Measurements from ENCODE around the gene NUBP1.
"Not testable (repeated sequence)": the region's sequence is repeated elsewhere in the genome, so short reads cannot be mapped to it uniquely, and the experiment has no call there.

NUBP1 gene

GRCh38 chr16:10743610-10744369, at the start of gene NUBP1:
Gene NUBP1, plus strand, starts transcription at chr16:10743842. Its CDS starts 22 bp downstream, at chr16:10743864.
- peak; percentile 99 for DNase-seq

- no peak for DNase-seq
These were observed 49.8 kb upstream of the NUBP1 start for GRCh38 chr16:10693889-10694288.

DNA sequence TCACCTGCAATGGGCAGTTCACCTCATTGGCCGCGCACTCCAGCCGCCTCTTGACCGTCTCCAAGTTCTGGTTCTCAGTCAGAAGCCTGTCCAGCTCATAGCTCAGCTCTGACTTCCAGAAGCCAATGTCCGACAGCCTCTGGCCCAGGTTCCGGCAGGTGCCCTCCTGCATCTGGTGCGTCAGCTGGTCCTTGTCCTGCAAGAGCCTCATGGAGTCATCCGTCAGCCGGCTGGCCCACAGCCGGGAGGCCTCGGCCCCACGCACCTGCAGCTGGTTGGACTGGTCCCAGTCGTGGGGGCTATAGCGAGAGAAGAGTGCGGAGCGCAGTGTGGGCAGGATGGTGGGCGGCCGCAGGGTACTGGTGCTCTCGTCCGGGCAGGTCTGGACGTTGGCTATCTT, 49.3 kb upstream of the NUBP1 start:
- no peak for DNase-seq

DNA sequence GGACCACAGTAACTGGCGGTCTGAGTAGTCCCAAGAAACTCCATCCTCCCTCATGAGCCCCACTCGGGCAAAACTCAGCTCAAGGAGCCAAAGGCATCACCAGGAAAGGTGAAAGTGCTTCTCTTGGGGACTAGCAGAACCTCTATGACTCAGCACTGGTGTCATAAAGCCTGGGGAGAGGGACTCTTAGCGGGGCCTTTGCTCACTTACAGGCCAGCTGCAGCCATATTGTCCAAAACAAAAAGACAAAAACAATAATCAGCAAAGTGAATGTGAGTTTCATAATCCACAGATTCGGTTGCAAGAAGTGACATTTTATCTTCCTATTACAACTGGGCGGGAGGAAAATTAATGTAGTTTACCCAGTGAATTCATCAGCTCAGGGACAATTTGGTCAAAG, 48.8 kb upstream of the NUBP1 start, which contains the start of gene TEKT5:
Gene TEKT5 (minus strand): TSS at position 101 of the 400 bp plus-strand sequence. CDS start 57 bp downstream, at position 44.
- no peak for DNase-seq

DNA sequence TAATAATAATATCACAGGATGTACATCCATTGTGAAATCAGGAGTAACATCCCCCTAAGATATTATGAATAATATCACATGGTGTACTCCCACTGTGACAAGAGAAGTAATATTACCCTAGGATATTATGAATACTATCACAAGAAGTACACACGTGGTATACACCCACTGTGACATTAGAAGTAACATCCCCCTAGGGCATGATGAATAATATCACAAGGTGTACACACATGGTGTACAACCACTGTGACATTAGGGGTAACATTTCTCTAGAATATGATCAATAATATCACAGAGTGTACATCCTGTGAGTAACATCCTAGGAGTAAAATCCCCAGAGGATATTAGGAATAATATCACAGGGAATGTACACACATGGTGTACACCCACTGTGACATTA, 43.9 kb upstream of the NUBP1 start:
- DNase-seq = no peak

- no peak for DNase-seq
These were observed 34.7 kb upstream of the NUBP1 start for GRCh38 chr16:10708969-10709368.

GRCh38 chr16:10728003-10728887, 15.4 kb upstream of the NUBP1 start:
- DNase-seq = no peak

GRCh38 chr16:10729104-10730048, 14.3 kb upstream of the NUBP1 start:
- DNase-seq = no peak

DNA sequence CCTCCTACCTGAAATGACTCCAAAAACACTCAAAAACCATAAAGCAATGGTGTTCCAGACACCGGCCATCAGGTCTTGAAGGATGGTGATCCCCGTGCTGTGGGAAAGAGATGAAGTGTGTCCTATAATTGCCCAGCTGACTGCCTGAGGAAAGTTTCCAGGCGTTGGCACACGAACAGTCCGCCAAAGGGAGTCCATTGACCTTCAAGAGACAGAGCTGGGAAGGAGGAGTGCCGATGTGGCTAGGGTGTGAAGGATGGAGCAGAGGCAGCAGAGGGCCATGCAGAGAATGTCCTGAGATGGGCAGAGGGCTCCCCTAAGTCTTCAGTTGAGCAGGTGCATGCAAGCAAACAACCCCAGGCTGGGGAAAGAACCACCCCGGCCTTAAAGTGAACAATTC, 11.9 kb upstream of the NUBP1 start:
- no peak for DNase-seq

- DNase-seq = peak; percentile 76 to 86
These were observed 6.5 kb upstream of the NUBP1 start for GRCh38 chr16:10737068-10737625.

DNA sequence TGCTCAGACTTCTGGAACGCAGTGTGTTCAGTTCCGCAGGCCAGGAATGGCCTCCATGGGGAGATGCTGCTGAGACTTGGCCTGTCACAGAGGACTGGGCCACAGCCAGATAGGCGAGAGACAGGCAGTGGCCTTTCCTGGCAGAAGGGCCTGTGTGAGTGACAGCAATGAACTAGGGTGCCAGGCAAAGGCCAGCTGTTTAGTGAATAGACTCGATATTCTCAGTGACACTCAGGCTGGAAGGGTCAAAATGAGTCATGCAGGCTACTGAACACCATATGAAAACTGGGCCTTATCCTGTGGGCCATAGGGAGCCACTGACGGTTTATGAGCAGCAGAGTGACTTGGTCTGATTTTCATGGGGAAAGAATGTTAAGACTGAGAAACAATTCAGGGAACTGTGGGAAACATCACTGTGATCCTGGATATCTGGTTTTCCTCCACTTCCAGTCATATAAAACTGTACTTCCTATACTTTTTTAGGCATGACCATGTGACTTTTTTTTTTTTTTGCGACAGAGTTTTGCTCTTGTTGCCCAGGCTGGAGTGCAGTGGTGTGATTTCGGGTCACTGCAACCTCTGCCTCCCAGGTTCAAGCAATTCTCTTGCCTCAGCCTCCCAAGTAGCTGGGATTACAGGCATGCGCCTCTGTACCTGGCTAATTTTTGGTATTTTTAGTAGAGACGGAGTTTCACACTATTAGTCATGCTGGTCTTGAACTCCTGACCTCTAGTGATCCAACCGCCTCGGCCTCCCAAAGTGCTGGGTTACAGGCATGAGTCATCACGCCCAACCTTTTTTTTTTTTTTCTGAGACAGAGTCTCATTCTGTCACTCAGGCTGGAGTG, 5.2 kb upstream of the NUBP1 start:
- peak; percentile 43 to 54 for DNase-seq

- no peak for DNase-seq
These were observed 3.4 kb upstream of the NUBP1 start for GRCh38 chr16:10740000-10740844.

- DNase-seq = no peak
These were observed 2.8 kb upstream of the NUBP1 start for GRCh38 chr16:10740845-10741208.

DNA sequence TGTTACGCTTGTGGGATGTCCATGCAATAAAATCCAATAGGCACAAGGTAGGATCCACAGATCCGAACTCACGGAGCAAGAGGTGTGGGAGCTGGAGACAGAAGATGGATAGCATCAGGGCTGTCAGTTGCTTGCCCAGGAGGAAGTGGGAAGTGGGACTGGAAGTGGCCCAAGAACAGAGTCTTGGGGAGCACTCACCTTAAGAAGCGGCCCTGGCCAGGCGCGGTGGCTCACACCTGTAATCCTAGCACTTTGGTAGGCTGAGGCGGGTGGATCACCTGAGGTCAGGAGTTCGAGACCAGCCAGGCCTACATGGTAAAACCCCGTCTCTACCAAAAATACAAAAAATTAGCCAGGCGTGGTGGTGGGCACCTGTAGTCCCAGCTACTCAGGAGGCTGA, 2.4 kb upstream of the NUBP1 start:
- DNase-seq = not testable (repeated sequence)

DNA sequence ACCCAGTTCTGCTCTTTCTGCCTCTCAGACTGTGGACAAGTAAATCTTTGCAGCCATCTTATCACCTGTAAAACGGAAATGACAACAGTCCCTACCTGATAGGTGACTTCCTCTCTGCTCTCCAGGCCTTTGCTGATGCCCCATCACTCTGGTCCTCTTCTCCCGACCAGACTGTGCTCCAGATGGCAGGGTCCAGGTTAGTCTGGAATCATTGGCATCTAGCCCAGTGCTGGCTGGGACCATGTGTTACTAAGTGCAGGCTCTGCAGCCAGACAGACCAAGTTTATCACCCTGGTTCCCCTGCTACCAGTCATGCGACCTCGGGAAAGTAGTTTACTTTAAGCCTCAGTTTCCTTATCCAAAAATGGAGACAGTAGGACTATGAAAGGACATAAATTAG, 1.8 kb upstream of the NUBP1 start:
- no peak for DNase-seq

GRCh38 chr16:10743227-10743609, 424 bp upstream of the NUBP1 start:
- no peak for DNase-seq

- no peak for DNase-seq
These were observed 858 bp downstream of the NUBP1 start for GRCh38 chr16:10744370-10745030.

- DNase-seq = no peak
These were observed 2.2 kb downstream of the NUBP1 start for GRCh38 chr16:10745841-10746240.

- DNase-seq = no peak
These were observed 7.2 kb downstream of the NUBP1 start for GRCh38 chr16:10750793-10751192.

- no peak for DNase-seq
These were observed 7.7 kb downstream of the NUBP1 start for GRCh38 chr16:10751291-10751697.
